ENCODE measurements around the gene RIPOR3.

The RIPOR3 gene

DNA sequence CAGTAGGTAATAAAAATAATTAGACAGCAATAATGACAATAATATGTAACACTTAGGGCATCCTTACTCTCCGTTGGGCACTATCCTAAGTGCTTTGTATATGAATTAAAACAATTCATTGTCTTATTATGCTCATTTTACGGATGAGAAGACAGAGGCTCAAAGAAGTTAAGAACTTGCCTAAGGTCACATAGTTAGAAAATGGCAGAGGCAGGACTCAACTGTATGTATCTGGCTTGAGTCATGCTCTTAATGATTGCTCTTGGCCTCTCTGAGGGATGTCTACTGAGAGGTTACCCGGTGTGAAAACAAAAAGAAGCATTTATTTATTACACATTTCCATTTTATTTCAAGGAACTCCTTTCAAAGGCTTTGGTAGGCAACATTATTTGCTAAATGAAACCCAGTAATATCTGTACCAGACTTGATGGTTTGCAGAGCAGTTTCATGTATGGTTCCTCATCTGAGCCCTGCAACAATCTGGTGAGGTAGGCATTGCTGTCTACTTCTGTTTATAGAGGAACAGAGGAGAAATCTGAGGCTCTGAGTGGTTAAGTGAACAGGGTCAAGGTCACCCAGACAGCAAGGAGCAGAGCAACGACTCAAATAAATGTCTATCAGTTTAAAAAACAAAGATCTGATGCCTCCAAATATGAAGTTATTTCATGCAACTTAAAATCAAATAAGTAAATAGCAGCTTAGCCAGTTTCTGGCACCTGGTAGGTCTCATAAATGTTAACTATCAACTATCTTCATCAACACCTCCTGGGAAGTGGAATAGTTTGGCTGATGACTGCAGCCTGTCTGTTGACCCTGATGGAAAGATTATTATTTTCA, 35.8 kb upstream of the RIPOR3 start:
- peaks cover 7% of the 10 kb centered on the region for H3K79me2 ChIP-seq (ENCODE audit: low read length)
- peak overlapping the region; percentile 70 for H2AFZ ChIP-seq (ENCODE audit: low read depth, low read length)
- H3K27me3 ChIP-seq (ENCODE audit: low read depth, low read length): peaks cover under 1% of the 10 kb centered on the region; the same call in 1 of the 2 replicates
- peaks cover under 1% of the 10 kb centered on the region; the same call in 1 of the 2 replicates for H4K20me1 ChIP-seq (ENCODE audit: insufficient read depth, low read length)
- H3K4me3 ChIP-seq (ENCODE audit: low read length): peak overlapping the region; percentile 55
- peak overlapping the region; percentile 73 for H3K27ac ChIP-seq (ENCODE audit: low read length)
- TF ChIP-seq EZH2phosphoT487 (IDR thresholded peaks at IDR 0.05; ENCODE audit: low read depth): no peak
- TF ChIP-seq, protein P1, sequence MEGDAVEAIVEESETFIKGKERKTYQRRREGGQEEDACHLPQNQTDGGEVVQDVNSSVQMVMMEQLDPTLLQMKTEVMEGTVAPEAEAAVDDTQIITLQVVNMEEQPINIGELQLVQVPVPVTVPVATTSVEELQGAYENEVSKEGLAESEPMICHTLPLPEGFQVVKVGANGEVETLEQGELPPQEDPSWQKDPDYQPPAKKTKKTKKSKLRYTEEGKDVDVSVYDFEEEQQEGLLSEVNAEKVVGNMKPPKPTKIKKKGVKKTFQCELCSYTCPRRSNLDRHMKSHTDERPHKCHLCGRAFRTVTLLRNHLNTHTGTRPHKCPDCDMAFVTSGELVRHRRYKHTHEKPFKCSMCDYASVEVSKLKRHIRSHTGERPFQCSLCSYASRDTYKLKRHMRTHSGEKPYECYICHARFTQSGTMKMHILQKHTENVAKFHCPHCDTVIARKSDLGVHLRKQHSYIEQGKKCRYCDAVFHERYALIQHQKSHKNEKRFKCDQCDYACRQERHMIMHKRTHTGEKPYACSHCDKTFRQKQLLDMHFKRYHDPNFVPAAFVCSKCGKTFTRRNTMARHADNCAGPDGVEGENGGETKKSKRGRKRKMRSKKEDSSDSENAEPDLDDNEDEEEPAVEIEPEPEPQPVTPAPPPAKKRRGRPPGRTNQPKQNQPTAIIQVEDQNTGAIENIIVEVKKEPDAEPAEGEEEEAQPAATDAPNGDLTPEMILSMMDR (IDR thresholded peaks at IDR 0.05; ENCODE audit: low read depth, low read length): no peak
- H3K9ac ChIP-seq (ENCODE audit: low read length): peak overlapping the region; percentile 48
- no peaks in the 10 kb centered on the region for H3K36me3 ChIP-seq (replicated peaks; ENCODE audit: low read depth, low read length)
- H3K4me2 ChIP-seq (ENCODE audit: low read length): peak overlapping the region; percentile 75
- H3K4me1 ChIP-seq (ENCODE audit: low read length): peaks cover 47% of the 10 kb centered on the region
- no peaks in the 10 kb centered on the region for H3K9me3 ChIP-seq (ENCODE audit: insufficient read depth, low read length)

DNA sequence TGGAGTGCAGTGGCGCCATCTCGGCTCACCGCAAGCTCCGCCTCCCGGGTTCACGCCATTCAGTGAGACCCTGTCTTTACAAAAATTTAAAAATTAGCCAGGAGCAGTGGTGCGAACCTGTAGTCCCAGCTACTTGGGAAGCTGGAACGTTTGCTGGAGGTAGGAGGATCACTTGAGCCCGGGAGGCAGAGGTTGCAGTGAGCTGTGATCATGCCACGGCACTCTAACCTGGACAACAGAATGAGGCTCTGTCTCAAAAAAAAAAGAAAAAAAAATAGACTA, 34.3 kb upstream of the RIPOR3 start:
- H2AFZ ChIP-seq (ENCODE audit: low read depth, low read length): no peak overlapping the region
- H3K4me1 ChIP-seq (ENCODE audit: low read length): peaks cover 47% of the 10 kb centered on the region
- no peak overlapping the region for H3K27ac ChIP-seq (ENCODE audit: low read length)
- TF ChIP-seq, protein P1 (IDR thresholded peaks at IDR 0.05; ENCODE audit: low read depth, low read length): no peak
- TF ChIP-seq EZH2phosphoT487 (IDR thresholded peaks at IDR 0.05; ENCODE audit: low read depth): no peak
- H4K20me1 ChIP-seq (ENCODE audit: insufficient read depth, low read length): no peaks in the 10 kb centered on the region
- H3K9me3 ChIP-seq (ENCODE audit: insufficient read depth, low read length): no peaks in the 10 kb centered on the region
- H3K27me3 ChIP-seq (ENCODE audit: low read depth, low read length): no peaks in the 10 kb centered on the region; the same call in 1 of the 2 replicates
- no peak overlapping the region for H3K4me3 ChIP-seq (ENCODE audit: low read length)
- no peak overlapping the region for H3K9ac ChIP-seq (ENCODE audit: low read length)
- no peaks in the 10 kb centered on the region for H3K79me2 ChIP-seq (ENCODE audit: low read length)
- no peak overlapping the region for H3K4me2 ChIP-seq (ENCODE audit: low read length)
- no peaks in the 10 kb centered on the region for H3K36me3 ChIP-seq (replicated peaks; ENCODE audit: low read depth, low read length)

DNA sequence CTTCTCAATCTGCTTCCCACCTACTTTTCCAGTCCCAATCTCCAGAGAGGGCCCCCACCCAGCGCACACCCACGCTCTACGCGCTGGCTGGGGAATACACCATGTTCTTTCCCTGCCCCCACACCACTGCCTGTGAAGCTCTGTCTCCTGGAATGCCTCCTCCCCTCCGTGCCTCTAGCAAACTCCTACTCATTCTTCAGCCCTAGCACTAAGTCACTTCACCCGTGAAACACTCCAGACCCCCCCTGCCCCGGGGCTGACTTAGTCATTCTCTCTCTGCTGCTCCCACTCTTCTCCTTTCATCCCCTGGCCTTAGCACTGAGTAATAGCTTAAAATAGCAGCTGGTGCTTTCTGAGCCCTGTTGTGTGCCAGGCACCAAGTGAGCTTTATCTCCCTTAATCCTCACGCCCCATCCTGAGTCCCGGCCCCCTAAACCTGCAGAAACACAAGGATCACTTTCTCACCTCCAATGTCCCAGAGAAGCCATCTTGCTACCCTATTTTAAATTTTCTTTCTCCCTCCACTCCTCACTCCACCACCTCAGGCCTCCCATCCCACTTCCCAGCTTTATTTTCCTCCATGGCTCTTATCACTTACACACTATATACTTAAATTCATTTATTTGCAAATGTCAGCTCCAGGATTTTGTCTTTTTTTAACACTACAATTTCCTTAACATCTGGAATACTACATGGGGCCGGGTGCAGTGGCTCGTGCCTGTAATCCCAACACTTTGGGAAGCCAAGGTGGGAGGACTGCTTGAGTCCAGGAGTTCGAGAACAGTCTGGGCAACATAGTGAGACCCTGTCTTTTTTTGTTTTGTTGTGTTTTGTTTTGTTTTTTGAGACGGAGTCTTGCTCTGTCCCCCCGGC, 33.7 kb upstream of the RIPOR3 start:
- Histone ChIP-seq H3K4me1 (ENCODE audit: low read length) (peaks cover 43% of the 10 kb centered on the region), H2AFZ (ENCODE audit: low read depth, low read length) (no peak overlapping the region; the same call in 1 of the 2 replicates), H3K36me3 (replicated peaks; ENCODE audit: low read depth, low read length) (no peaks in the 10 kb centered on the region), H4K20me1 (ENCODE audit: insufficient read depth, low read length) (no peaks in the 10 kb centered on the region), H3K4me3 (ENCODE audit: low read length) (no peak overlapping the region), H3K79me2 (ENCODE audit: low read length) (no peaks in the 10 kb centered on the region), H3K9ac (ENCODE audit: low read length) (no peak overlapping the region), H3K4me2 (ENCODE audit: low read length) (no peak overlapping the region), H3K27me3 (ENCODE audit: low read depth, low read length) (no peaks in the 10 kb centered on the region), H3K27ac (ENCODE audit: low read length) (no peak overlapping the region), H3K9me3 (ENCODE audit: insufficient read depth, low read length) (no peaks in the 10 kb centered on the region)
- TF ChIP-seq, protein P1 (IDR thresholded peaks at IDR 0.05; ENCODE audit: low read depth, low read length): no peak
- TF ChIP-seq EZH2phosphoT487 (IDR thresholded peaks at IDR 0.05; ENCODE audit: low read depth): no peak

DNA sequence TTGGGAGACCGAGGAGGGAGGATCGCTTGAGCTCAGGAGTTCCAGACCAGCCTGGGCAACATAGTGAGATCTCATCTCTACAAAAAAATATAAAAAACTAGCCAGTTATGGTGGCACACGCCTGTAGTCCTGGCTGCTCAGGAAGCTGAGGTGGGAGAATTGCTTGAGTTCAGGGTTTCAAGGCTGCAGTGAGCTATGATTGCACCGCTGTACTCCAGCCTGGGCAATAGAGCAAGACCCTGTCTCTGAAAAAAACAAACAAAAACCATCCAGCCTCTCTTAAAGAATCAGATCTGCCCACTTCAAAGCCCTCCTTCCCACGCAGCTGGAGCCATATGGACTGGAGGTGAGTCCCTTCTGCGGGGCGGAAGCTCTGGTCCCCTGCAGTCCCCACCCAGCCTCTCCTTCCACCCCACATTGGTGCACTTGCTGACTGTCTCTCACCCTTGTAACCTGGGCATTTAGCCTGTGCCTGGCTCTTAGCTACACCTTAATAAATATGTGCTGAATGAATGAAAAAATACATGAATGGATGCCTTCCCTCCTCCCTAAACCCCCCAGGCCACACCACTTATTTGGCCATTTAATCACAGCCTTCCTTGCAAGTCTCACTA, 32.9 kb upstream of the RIPOR3 start:
- no peaks in the 10 kb centered on the region for H3K79me2 ChIP-seq (ENCODE audit: low read length)
- no peaks in the 10 kb centered on the region for H3K27me3 ChIP-seq (ENCODE audit: low read depth, low read length)
- H3K36me3 ChIP-seq (replicated peaks; ENCODE audit: low read depth, low read length): no peaks in the 10 kb centered on the region
- H3K27ac ChIP-seq (ENCODE audit: low read length): no peak overlapping the region
- no peaks in the 10 kb centered on the region for H4K20me1 ChIP-seq (ENCODE audit: insufficient read depth, low read length)
- no peak for TF ChIP-seq EZH2phosphoT487 (IDR thresholded peaks at IDR 0.05; ENCODE audit: low read depth)
- TF ChIP-seq, protein P1 (IDR thresholded peaks at IDR 0.05; ENCODE audit: low read depth, low read length): no peak
- no peak overlapping the region for H2AFZ ChIP-seq (ENCODE audit: low read depth, low read length)
- no peak overlapping the region for H3K9ac ChIP-seq (ENCODE audit: low read length)
- H3K9me3 ChIP-seq (ENCODE audit: insufficient read depth, low read length): no peaks in the 10 kb centered on the region
- no peak overlapping the region for H3K4me2 ChIP-seq (ENCODE audit: low read length)
- H3K4me3 ChIP-seq (ENCODE audit: low read length): no peak overlapping the region
- peaks cover 34% of the 10 kb centered on the region for H3K4me1 ChIP-seq (ENCODE audit: low read length)

All from OCI-LY3 (cell line).